ENCODE measurements around the gene CDKN1C.
"Not testable (repeated sequence)": the region's sequence is repeated elsewhere in the genome, so short reads cannot be mapped to it uniquely, and the experiment has no call there.

CDKN1C gene

DNA sequence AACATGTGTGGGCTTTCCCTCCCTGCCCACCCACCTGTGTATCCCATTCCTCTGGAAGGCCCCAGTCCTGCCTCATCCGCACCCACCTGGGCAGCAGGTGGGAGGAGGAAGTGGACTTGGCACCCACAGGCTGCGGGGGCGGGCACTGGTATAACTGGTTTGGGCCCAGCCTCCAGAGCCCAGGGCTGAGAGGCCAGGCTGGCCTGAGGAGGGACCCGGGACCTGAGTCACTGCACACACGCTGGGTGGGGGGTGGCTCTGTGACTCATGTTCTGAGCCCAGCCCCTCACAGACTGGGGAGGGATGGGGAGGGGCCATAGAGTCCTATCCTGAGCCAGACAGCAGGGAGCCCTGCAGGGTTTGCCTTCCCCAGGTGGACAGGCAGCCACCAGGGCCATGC is 26.9 kb upstream of the CDKN1C start:
- Histone ChIP-seq H3K9ac (ENCODE audit: low read length) (no peak overlapping the region), H3K4me1 (ENCODE audit: insufficient read depth, low read length) (no peaks in the 10 kb centered on the region), H3K36me3 (ENCODE audit: insufficient read depth, low read length) (no peaks in the 10 kb centered on the region), H3K27ac (ENCODE audit: low read depth, low read length) (no peak overlapping the region), H3K9me3 (ENCODE audit: low read length) (no peaks in the 10 kb centered on the region), H3K4me3 (ENCODE audit: low read depth in 1 of 2, low read length in 2 of 2) (no peak overlapping the region), H3K27me3 (ENCODE audit: control insufficient read depth in 1 of 2, insufficient read depth in 2 of 2, low read length in 2 of 2) (peaks cover 0 to 16% of the 10 kb centered on the region in 2 donors)

DNA sequence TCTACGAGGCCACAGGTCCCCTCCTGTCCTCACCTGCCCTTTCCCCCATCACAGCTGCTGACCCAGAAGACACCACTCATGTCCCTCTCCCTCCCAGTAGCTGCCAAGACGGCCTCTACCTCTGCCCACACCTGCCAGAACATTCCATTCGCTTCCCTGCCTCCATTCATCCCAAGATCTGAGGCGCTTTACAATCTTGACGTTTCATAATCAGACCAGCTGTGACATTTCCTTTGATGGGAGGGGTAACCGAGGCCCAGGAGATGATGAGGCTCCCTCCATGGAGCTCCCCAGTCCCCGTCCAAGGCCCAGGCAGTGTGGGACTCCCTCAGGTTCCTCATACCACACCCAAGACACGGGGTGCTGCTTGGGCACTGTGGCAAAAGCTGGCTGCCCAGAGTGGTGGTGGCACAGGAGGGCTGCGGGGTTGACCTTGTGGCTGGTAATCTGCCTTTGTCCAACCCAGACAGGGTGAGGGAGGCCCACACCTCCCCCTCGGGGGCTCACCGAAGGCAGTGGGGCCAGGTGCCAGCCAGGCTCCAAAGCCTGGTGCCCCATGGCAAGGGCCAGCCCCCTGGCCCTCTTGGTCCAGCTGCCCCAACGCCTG is 26.3 kb upstream of the CDKN1C start:
- H3K27ac ChIP-seq (ENCODE audit: low read depth, low read length) = no peak overlapping the region
- peaks cover 0 to 16% of the 10 kb centered on the region in 2 donors for H3K27me3 ChIP-seq (ENCODE audit: control insufficient read depth in 1 of 2, insufficient read depth in 2 of 2, low read length in 2 of 2)
- no peaks in the 10 kb centered on the region for H3K9me3 ChIP-seq (ENCODE audit: low read length)
- H3K4me3 ChIP-seq (ENCODE audit: low read depth in 1 of 2, low read length in 2 of 2) = no peak overlapping the region
- H3K36me3 ChIP-seq (ENCODE audit: insufficient read depth, low read length) = no peaks in the 10 kb centered on the region
- no peaks in the 10 kb centered on the region for H3K4me1 ChIP-seq (ENCODE audit: insufficient read depth, low read length)
- H3K9ac ChIP-seq (ENCODE audit: low read length) = no peak overlapping the region

DNA sequence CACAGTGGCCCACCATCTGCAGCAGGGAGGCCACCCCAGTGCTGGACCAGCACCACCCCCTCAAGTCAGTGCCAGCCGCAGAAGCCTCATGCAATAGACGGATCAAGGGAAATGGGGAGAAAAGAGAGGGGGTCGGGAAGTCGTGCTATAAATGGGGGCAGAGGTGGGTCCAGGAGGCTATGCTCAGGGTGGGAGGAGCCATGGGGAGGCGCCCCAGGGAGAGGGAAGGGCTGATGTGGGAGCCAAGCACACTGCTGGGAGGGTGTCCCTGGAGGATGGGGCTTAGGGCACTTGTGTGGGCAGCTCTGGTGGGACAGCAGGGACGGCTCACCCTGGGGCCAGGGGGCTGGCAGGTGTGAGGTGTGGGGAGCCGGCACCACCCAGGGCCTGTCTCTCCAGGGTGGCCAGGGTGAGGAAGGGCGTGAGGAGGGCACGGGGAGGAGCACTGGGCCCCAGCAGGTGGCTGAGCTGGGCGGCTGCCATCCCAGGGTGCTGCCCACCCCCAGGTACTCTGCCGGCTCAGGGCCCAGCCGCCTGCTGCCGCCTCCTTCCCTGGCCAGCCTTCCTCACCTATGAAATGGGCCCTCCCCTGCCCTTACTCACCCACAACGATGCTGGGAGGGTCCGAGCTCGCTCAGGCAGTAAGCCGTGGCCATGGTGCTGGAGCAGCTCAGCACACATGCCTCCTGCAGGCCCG is 25.7 kb upstream of the CDKN1C start:
- no peak overlapping the region for H3K9ac ChIP-seq (ENCODE audit: low read length)
- peaks cover 0 to 16% of the 10 kb centered on the region in 2 donors for H3K27me3 ChIP-seq (ENCODE audit: control insufficient read depth in 1 of 2, insufficient read depth in 2 of 2, low read length in 2 of 2)
- no peaks in the 10 kb centered on the region for H3K4me1 ChIP-seq (ENCODE audit: insufficient read depth, low read length)
- no peak overlapping the region for H3K4me3 ChIP-seq (ENCODE audit: low read depth in 1 of 2, low read length in 2 of 2)
- no peaks in the 10 kb centered on the region for H3K36me3 ChIP-seq (ENCODE audit: insufficient read depth, low read length)
- no peaks in the 10 kb centered on the region for H3K9me3 ChIP-seq (ENCODE audit: low read length)
- no peak overlapping the region for H3K27ac ChIP-seq (ENCODE audit: low read depth, low read length)

DNA sequence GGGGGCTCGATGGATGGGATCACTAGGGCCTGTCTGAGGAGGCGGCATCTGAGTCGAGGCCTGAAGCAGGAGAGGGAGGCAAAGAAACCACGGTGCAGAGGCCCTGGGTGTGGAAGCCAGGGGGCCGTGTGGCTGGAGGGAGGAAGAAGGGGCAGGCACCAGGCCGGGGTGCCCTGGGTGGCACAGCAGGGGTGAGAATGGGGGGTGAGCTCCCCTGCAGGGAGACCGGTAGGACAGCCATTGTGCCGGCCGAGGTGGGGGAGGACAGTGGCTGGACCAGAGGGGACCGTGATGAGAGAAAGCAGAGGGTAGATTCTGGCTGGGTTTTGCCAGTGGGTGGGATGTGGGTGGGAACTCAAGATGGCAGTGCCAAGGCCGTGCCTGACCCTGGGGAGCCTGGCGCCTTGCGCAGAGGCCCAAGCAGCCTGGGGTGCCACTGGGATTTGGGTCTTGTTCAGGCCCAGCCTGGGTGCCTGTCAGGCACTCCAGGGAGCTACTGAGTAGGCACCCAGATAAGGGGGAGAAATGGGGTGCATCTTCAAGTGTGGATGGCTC is 24.9 kb upstream of the CDKN1C start:
- Histone ChIP-seq H3K27me3 (ENCODE audit: control insufficient read depth in 1 of 2, insufficient read depth in 2 of 2, low read length in 2 of 2) (peaks cover 0 to 16% of the 10 kb centered on the region in 2 donors), H3K9ac (ENCODE audit: low read length) (no peak overlapping the region), H3K27ac (ENCODE audit: low read depth, low read length) (no peak overlapping the region), H3K36me3 (ENCODE audit: insufficient read depth, low read length) (no peaks in the 10 kb centered on the region), H3K4me3 (ENCODE audit: low read depth in 1 of 2, low read length in 2 of 2) (no peak overlapping the region), H3K9me3 (ENCODE audit: low read length) (no peaks in the 10 kb centered on the region), H3K4me1 (ENCODE audit: insufficient read depth, low read length) (no peaks in the 10 kb centered on the region)

DNA sequence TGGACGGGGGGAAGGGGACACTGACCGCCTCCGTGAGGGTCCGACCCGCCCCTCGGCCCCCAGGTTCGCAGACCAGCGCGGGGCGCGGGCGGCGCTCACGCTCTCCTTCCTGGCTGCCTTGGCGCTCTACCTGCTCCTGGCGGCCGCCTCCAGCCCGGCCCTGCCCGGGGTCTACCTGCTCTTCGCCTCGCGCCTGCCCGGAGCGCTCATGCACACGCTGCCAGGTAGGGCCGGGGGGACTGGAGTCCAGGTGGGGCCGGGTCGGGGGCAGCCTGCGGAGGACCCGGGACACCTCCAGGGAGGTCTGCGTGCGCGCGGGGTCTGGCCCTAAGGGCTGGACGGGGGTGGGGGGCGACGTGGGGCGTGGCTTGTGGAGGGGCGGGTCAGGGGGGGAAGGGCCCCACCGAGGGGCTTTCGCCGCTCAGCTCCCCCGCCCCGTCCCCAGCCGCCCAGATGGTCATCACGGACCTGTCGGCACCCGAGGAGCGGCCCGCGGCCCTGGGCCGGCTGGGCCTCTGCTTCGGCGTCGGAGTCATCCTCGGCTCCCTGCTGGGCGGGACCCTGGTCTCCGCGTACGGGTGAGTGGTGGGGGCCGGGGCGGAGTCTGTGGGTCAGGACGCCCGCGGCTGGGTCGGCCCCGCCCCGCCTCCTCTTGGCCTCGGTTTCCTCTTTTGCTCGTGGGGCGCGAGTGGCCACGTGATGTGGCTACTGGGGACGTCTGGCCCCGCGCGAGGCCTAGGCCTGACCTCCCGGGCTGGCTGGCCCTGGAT is 23.7 kb upstream of the CDKN1C start:
- H3K9ac ChIP-seq (ENCODE audit: low read length) = no peak overlapping the region
- no peak overlapping the region for H3K27ac ChIP-seq (ENCODE audit: low read depth, low read length)
- no peaks in the 10 kb centered on the region for H3K4me1 ChIP-seq (ENCODE audit: insufficient read depth, low read length)
- no peaks in the 10 kb centered on the region for H3K36me3 ChIP-seq (ENCODE audit: insufficient read depth, low read length)
- no peaks in the 10 kb centered on the region for H3K9me3 ChIP-seq (ENCODE audit: low read length)
- H3K4me3 ChIP-seq (ENCODE audit: low read depth in 1 of 2, low read length in 2 of 2) = no peak overlapping the region
- peaks cover 0 to 16% of the 10 kb centered on the region in 2 donors for H3K27me3 ChIP-seq (ENCODE audit: control insufficient read depth in 1 of 2, insufficient read depth in 2 of 2, low read length in 2 of 2)

DNA sequence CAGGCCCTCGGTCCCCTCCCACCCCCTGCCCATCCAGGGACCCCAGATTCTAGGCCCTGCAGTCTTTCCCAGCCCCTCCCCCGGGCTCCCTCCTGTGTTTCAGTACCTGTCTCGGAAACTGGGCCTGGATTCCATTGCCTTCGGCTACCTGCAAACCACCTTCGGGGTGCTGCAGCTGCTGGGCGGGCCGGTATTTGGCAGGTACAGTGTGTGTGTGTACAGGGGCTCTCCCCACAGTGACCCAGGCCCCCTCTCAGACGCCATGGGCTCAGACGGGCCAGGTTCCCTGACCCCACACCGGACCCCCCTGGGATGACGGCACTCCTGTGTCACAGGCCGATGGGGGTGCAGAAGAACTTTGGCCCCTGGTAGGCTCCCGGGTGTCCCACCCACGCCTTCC is 22.6 kb upstream of the CDKN1C start:
- H3K4me1 ChIP-seq (ENCODE audit: insufficient read depth, low read length) = peaks cover 3% of the 10 kb centered on the region
- H3K36me3 ChIP-seq (ENCODE audit: insufficient read depth, low read length) = no peaks in the 10 kb centered on the region
- H3K9me3 ChIP-seq (ENCODE audit: low read length) = no peaks in the 10 kb centered on the region
- no peak overlapping the region for H3K27ac ChIP-seq (ENCODE audit: low read depth, low read length)
- H3K27me3 ChIP-seq (ENCODE audit: control insufficient read depth in 1 of 2, insufficient read depth in 2 of 2, low read length in 2 of 2) = peaks cover 0 to 16% of the 10 kb centered on the region in 2 donors
- no peak overlapping the region for H3K4me3 ChIP-seq (ENCODE audit: low read depth in 1 of 2, low read length in 2 of 2)
- no peak overlapping the region for H3K9ac ChIP-seq (ENCODE audit: low read length)

DNA sequence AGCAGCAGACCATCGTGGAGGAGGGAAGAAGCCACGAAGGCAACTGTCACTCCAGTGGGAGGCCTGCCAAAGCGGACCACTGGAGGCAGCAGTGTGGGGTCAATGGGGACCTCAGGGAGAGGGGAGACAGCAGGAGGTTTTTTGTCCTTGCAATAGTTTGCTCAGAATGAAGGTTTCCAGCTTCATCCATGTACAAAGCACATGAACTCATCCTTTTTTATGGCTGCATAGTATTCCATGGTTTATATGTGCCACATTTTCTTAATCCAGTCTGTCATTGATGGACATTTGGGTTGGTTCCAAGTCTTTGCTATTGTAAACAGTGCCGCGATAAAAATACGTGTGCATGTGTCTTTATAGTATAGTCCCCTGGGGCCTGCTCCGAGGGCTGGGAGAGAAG is 19.7 kb upstream of the CDKN1C start:
- not testable (repeated sequence) for H3K4me3 ChIP-seq (ENCODE audit: low read depth in 1 of 2, low read length in 2 of 2); H3K9me3 ChIP-seq (ENCODE audit: low read length); H3K9ac ChIP-seq (ENCODE audit: low read length); H3K36me3 ChIP-seq (ENCODE audit: insufficient read depth, low read length); H3K27ac ChIP-seq (ENCODE audit: low read depth, low read length)
- peaks cover 0 to 16% of the 10 kb centered on the region in 2 donors for H3K27me3 ChIP-seq (ENCODE audit: control insufficient read depth in 1 of 2, insufficient read depth in 2 of 2, low read length in 2 of 2)
- H3K4me1 ChIP-seq (ENCODE audit: insufficient read depth, low read length) = peaks cover 14% of the 10 kb centered on the region

DNA sequence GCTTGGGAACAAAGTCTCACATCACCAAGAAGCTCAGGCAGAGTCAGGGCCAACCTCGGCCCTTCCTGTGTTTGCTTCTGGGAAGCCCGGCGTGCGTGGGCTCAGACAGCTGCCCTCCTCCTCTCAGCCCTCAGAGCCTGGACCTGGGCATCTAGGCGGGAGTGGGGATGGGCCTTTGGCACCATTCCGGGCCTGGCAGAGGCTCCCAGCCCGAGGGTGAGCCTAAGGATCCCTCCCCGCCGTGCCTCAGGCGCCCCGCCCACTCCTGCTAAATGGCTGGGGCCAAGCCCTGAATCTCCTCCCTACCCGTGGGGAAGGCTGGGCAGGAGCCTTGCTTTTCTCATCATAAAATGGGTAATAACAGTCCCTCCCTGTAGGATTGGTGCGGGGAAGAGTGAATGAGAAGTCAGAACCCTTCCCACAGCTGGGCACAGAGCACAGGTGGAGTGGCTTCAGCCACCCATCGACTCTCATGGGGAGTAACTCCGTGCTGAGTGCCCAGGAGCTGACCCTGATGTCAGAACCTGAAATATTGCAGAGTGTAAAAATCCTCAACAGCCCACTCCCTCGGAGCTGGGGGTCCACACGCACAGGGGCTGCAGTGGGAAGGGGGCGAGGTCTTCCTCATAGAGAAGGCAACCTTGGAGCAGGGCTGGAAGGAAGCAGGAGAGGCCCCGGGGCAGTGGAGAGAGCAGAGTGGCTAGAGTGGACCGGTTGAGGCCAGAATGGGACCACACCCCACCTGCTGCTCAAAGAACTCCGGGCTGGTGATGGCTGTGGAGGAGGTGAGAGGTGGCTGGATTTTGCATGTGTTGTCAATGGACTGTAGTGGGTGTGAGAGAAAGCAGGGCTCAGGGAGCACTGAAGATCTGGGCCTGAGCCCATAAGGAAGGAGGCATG is 18.8 kb upstream of the CDKN1C start:
- Histone ChIP-seq H3K27ac (ENCODE audit: low read depth, low read length) (no peak overlapping the region), H3K4me3 (ENCODE audit: low read depth in 1 of 2, low read length in 2 of 2) (no peak overlapping the region), H3K4me1 (ENCODE audit: insufficient read depth, low read length) (peaks cover 14% of the 10 kb centered on the region), H3K9ac (ENCODE audit: low read length) (no peak overlapping the region), H3K27me3 (ENCODE audit: control insufficient read depth in 1 of 2, insufficient read depth in 2 of 2, low read length in 2 of 2) (peaks cover 0 to 12% of the 10 kb centered on the region in 2 donors), H3K36me3 (ENCODE audit: insufficient read depth, low read length) (no peaks in the 10 kb centered on the region), H3K9me3 (ENCODE audit: low read length) (no peaks in the 10 kb centered on the region)

DNA sequence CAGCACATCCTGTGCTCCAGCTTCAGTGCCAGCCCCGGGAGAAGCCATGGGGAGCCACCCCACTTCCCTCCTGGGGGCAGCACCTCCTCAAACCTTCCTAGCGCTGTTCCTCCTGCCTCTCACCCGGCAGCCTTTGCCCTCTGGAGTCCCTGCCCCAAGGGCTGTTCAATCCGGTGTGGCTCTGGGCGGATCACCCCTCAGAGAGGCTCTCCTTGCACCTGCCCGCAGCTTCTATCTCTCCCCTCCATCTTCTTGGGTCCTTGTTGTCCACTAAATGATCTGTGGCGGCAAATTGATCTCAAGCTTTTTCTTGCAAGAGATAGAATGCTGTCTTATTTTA is 18.1 kb upstream of the CDKN1C start:
- H3K36me3 ChIP-seq (ENCODE audit: insufficient read depth, low read length) = no peaks in the 10 kb centered on the region
- no peak overlapping the region for H3K27ac ChIP-seq (ENCODE audit: low read depth, low read length)
- no peak overlapping the region for H3K9ac ChIP-seq (ENCODE audit: low read length)
- peaks cover 0 to 6% of the 10 kb centered on the region in 2 donors for H3K27me3 ChIP-seq (ENCODE audit: control insufficient read depth in 1 of 2, insufficient read depth in 2 of 2, low read length in 2 of 2)
- H3K4me1 ChIP-seq (ENCODE audit: insufficient read depth, low read length) = peaks cover 14% of the 10 kb centered on the region
- no peaks in the 10 kb centered on the region for H3K9me3 ChIP-seq (ENCODE audit: low read length)
- H3K4me3 ChIP-seq (ENCODE audit: low read depth in 1 of 2, low read length in 2 of 2) = no peak overlapping the region

DNA sequence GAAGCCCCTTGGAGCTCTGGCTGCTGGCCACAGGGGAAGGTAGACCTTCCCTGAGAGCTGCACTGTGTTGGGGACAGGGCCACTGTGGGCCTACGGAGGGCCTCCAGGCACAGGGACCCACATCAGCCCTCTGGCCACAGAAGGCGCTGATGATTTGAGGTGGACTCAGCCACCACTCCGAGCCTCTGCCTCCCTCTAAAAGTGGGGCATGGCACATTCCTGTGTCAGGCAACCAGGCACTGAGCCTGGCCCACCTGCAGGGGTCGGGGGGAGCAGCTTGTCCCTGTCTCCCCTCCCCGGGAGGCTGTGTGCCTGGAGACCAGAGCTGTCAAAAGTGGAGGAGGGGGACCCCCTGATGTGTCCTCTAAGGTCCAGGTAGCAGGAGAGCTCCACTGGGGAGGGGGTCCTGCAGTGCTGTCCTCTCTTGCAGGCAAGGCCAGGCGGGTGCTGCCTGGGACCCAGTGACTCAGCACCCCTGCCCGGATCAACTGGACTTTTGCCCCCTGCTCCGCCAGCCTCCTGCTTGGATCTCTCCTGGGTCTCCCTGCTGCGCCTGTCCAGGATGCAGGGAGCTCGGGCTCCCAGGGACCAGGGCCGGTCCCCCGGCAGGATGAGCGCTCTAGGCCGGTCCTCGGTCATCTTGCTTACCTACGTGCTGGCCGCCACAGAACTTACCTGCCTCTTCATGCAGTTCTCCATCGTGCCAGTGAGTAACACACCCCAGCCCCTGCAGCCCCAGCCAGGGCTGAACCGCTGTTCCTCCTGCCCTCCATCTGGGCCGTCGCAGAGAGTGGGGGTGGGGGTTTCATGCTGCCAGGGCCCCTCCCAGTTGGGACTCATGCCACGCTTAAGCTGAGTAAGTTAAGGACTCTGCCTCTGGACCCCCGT is 17.5 kb upstream of the CDKN1C start:
- Histone ChIP-seq H3K9ac (ENCODE audit: low read length) (no peak overlapping the region), H3K4me1 (ENCODE audit: insufficient read depth, low read length) (peaks cover 14% of the 10 kb centered on the region)

More for the DNA sequence above, 17.5 kb upstream of the CDKN1C start:
- H3K27ac ChIP-seq (ENCODE audit: low read depth, low read length) = peak overlapping the region; percentile 27
- no peaks in the 10 kb centered on the region for H3K36me3 ChIP-seq (ENCODE audit: insufficient read depth, low read length)
- H3K27me3 ChIP-seq (ENCODE audit: control insufficient read depth in 1 of 2, insufficient read depth in 2 of 2, low read length in 2 of 2) = peaks cover 0 to under 1% of the 10 kb centered on the region in 2 donors
- H3K4me3 ChIP-seq (ENCODE audit: low read depth in 1 of 2, low read length in 2 of 2) = peak overlapping the region in 1 of 2 donors; percentile 74
- no peaks in the 10 kb centered on the region for H3K9me3 ChIP-seq (ENCODE audit: low read length)
